IMR-90 (cell line): ENCODE data around the gene AGAP1. TPM values are rescaled to one million over a fixed set of nuclear protein-coding genes. Genes with fewer than 3 reads are reported as not detected.

Source experiments
- ATAC-seq: fragments of 200-7000 bp; cut with Tn5 transposase; 2 replicates; pipeline ENCODE4 v1.9.1; 2020; ENCODE audit warnings: low read depth, mild to moderate bottlenecking, moderate library complexity
- BruUV-seq: library from RNA; stranded (reverse); fragments of 400-500 nt; replicated peaks from 2 replicates; lab custom pipeline; 2021; lab: Mats Ljungman, UMichigan
- CTCF ChIA-PET: fragments of 300-600 bp; formaldehyde crosslinking; extraction: SDS; loops from one replicate; lab custom pipeline; 2021; ENCODE audit warnings: antibody characterized with exemption; lab: Yijun Ruan, JAX
- POLR2A ChIA-PET: fragments of 300-600 bp; sonication (Branson Sonifier 250); formaldehyde crosslinking; loops from one replicate; lab custom pipeline; 2022; ENCODE audit warnings: antibody characterized with exemption; ENCODE audit not compliant: unreplicated experiment; lab: Charles Lee
- DNase-seq: peaks from one replicate; pipeline ENCODE4 v3.0.0; 2013
- H2AFZ ChIP-seq: replicated peaks from 2 replicates; pipeline ENCODE3; 2013; ENCODE audit warnings: low read length, mild to moderate bottlenecking; ENCODE audit not compliant: poor library complexity
- H2AK5ac ChIP-seq: 2 replicates; pipeline ENCODE4 v1.6.1; 2013; ENCODE audit warnings: low read depth, low read length, inconsistent platforms
- H2AK9ac ChIP-seq: replicated peaks from 2 replicates; pipeline ENCODE3; 2013; ENCODE audit warnings: mild to moderate bottlenecking, low read depth, low read length, moderate library complexity; ENCODE audit not compliant: poor library complexity
- H2BK120ac ChIP-seq: 2 replicates; pipeline ENCODE4 v1.6.1; 2013; ENCODE audit warnings: low read depth, low read length, inconsistent platforms
- H2BK15ac ChIP-seq: 3 replicates; pipeline ENCODE4 v1.6.1; 2013; ENCODE audit warnings: low read depth, low read length, inconsistent platforms
- H2BK20ac ChIP-seq: 2 replicates; pipeline ENCODE4 v1.6.1; 2013; ENCODE audit warnings: low read depth, mild to moderate bottlenecking, inconsistent platforms, low read length, moderate library complexity
- H2BK5ac ChIP-seq: 2 replicates; pipeline ENCODE4 v1.6.1; 2013; ENCODE audit warnings: mild to moderate bottlenecking, low read depth, low read length, inconsistent platforms; ENCODE audit not compliant: poor library complexity, severe bottlenecking
- H3K14ac ChIP-seq: replicated peaks from 2 replicates; pipeline ENCODE4 v1.6.1; 2013; ENCODE audit warnings: low read depth, low read length, inconsistent platforms
- H3K18ac ChIP-seq: 2 replicates; pipeline ENCODE4 v1.6.1; 2013; ENCODE audit warnings: low read depth, low read length, control low read depth
- H3K23ac ChIP-seq: 2 replicates; pipeline ENCODE4 v1.6.1; 2013; ENCODE audit warnings: low read depth, low read length, inconsistent platforms
- H3K27ac ChIP-seq: 2 replicates; pipeline ENCODE4 v1.5.1; 2013; ENCODE audit warnings: mild to moderate bottlenecking, control low read depth, low read length; ENCODE audit not compliant: insufficient read depth
- H3K27me3 ChIP-seq: 2 replicates; pipeline ENCODE4 v1.6.1; 2013; ENCODE audit warnings: low read length; ENCODE audit not compliant: control insufficient read depth, insufficient read depth
- H3K36me3 ChIP-seq: 2 replicates; pipeline ENCODE4 v1.6.1; 2013; ENCODE audit warnings: low read length, mixed read lengths; ENCODE audit not compliant: control insufficient read depth, insufficient read depth
- H3K4ac ChIP-seq: 2 replicates; pipeline ENCODE4 v1.6.1; 2013; ENCODE audit warnings: low read depth, low read length, inconsistent platforms
- H3K4me1 ChIP-seq: 2 replicates; pipeline ENCODE4 v1.6.1; 2013; ENCODE audit warnings: low read length, mixed read lengths; ENCODE audit not compliant: control insufficient read depth, insufficient read depth
- H3K4me2 ChIP-seq: 2 replicates; pipeline ENCODE4 v1.6.1; 2013; ENCODE audit warnings: low read depth, mild to moderate bottlenecking, control low read depth, low read length, moderate library complexity
- H3K4me3 ChIP-seq: 2 replicates; pipeline ENCODE4 v1.5.1; 2013; ENCODE audit warnings: low read depth, mild to moderate bottlenecking, control low read depth, low read length, moderate library complexity; ENCODE audit not compliant: insufficient read depth
- H3K56ac ChIP-seq: 2 replicates; pipeline ENCODE4 v1.6.1; 2013; ENCODE audit warnings: low read length, inconsistent platforms; ENCODE audit not compliant: insufficient read depth; ENCODE audit errors: extremely low read depth
- H3K79me1 ChIP-seq, 2 experiments: 2 replicates each; pipeline ENCODE4 v1.6.1; 2013; ENCODE audit warnings: low read length in 2 of 2, inconsistent platforms in 1 of 2, low read depth in 1 of 2
- H3K9ac ChIP-seq: 2 replicates; pipeline ENCODE4 v1.6.1; 2013; ENCODE audit warnings: low read depth, low read length, control low read depth
- H3K9me1 ChIP-seq: 2 replicates; pipeline ENCODE4 v1.6.1; 2013; ENCODE audit warnings: low read length, inconsistent platforms; ENCODE audit not compliant: insufficient read depth
- H3K9me3 ChIP-seq: 2 replicates; pipeline ENCODE4 v1.6.1; 2013; ENCODE audit warnings: low read length; ENCODE audit not compliant: control insufficient read depth, insufficient read depth
- H4K20me1 ChIP-seq: 2 replicates; pipeline ENCODE4 v1.6.1; 2013; ENCODE audit warnings: low read length, inconsistent platforms; ENCODE audit not compliant: insufficient read depth
- H4K5ac ChIP-seq: 2 replicates; pipeline ENCODE4 v1.6.1; 2013; ENCODE audit warnings: mild to moderate bottlenecking, low read depth, low read length, control low read depth
- H4K8ac ChIP-seq, 2 experiments: 2 replicates each; pipeline ENCODE4 v1.6.1; 2013; ENCODE audit warnings: low read depth in 2 of 2, low read length in 2 of 2, control low read depth in 1 of 2, inconsistent platforms in 1 of 2
- H4K91ac ChIP-seq: 2 replicates; pipeline ENCODE4 v1.6.1; 2013; ENCODE audit warnings: low read depth, low read length, inconsistent platforms; ENCODE audit not compliant: insufficient read depth
- BHLHE40 ChIP-seq: fragments of 150-350 bp; IDR thresholded peaks from 2 replicates; pipeline ENCODE4 v1.6.1; 2016; ENCODE audit warnings: mild to moderate bottlenecking, low read depth, low read length
- CEBPB ChIP-seq: IDR thresholded peaks from 2 replicates; pipeline ENCODE4 v1.6.1; 2012; ENCODE audit warnings: low read depth, low read length, improper control_type of control experiment
- CHD1 ChIP-seq: IDR thresholded peaks from 2 replicates; pipeline ENCODE4 v1.6.1; 2012; ENCODE audit warnings: low read depth, low read length, improper control_type of control experiment
- FOS ChIP-seq: fragments of 150-350 bp; IDR thresholded peaks from 2 replicates; pipeline ENCODE4 v1.6.1; 2016; ENCODE audit warnings: low read depth, low read length
- MAZ ChIP-seq: IDR thresholded peaks from 2 replicates; pipeline ENCODE4 v1.6.1; 2012; ENCODE audit warnings: low read depth, mild to moderate bottlenecking, low read length, improper control_type of control experiment, moderate library complexity, borderline replicate concordance
- MXI1 ChIP-seq: IDR thresholded peaks from 2 replicates; pipeline ENCODE4 v1.6.1; 2012; ENCODE audit warnings: low read depth, mild to moderate bottlenecking, low read length, moderate library complexity, borderline replicate concordance
- NFE2L2 ChIP-seq: fragments of 150-350 bp; IDR thresholded peaks from 2 replicates; pipeline ENCODE4 v1.6.1; 2016; ENCODE audit warnings: low read depth, mild to moderate bottlenecking, low read length
- POLR2A ChIP-seq: IDR thresholded peaks from 2 replicates; pipeline ENCODE4 v1.6.1; 2012; ENCODE audit warnings: mild to moderate bottlenecking, low read depth, low read length
- RCOR1 ChIP-seq: IDR thresholded peaks from 2 replicates; pipeline ENCODE4 v1.6.1; 2012; ENCODE audit warnings: mild to moderate bottlenecking, low read length, improper control_type of control experiment; ENCODE audit not compliant: insufficient replicate concordance
- RFX5 ChIP-seq: IDR thresholded peaks from 2 replicates; pipeline ENCODE4 v1.8.0; 2012; ENCODE audit warnings: low read depth, mild to moderate bottlenecking, low read length, moderate library complexity
- SMC3 ChIP-seq: fragments of 150-350 bp; IDR thresholded peaks from 2 replicates; pipeline ENCODE4 v1.6.1; 2016; ENCODE audit warnings: low read depth, mild to moderate bottlenecking, antibody characterized with exemption, low read length, moderate library complexity
- WGBS, 2 experiments: methylation state at CpG; one replicate each; pipeline versions ENCODE4 v1.1.5 to v1.1.7; 2013; ENCODE audit warnings: missing lambda C conversion rate in 2 of 2; ENCODE audit not compliant: insufficient read length in 1 of 2; ENCODE audit errors: extremely low coverage in 2 of 2; 5-methylcytosine and 5-hydroxymethylcytosine counted together
- dilution Hi-C: fragments of 300-500 bp; cut with HindIII; formaldehyde crosslinking; loops from one replicate; pipeline ENCODE4 v1.14.3; 2018; ENCODE audit warnings: low sequenced_read_pairs; ENCODE audit not compliant: unreplicated experiment
- in situ Hi-C: fragments of 300-500 bp; cut with MboI; formaldehyde crosslinking; loops from 3 replicates; pipeline ENCODE4 v1.14.3; 2019; ENCODE audit warnings: low sequenced_read_pairs, inconsistent platforms, mixed read lengths
- intact Hi-C: fragments of 100-400 bp; cut with micrococcal nuclease; formaldehyde crosslinking; loops from 2 replicates; pipeline ENCODE4 v1.10.0; 2022
- polyA plus RNA-seq, 3 experiments: library from polyadenylated mRNA; depleted of rRNA; stranded (reverse); fragments of >200 nt; gene quantifications; 2 replicates each; pipeline ENCODE4 v1.2.3, GENCODE V29; 2012; ENCODE audit warnings: low replicate concordance in 1 of 3
- total RNA-seq: library from RNA; depleted of rRNA; stranded (reverse); fragments of >200 nt; gene quantifications from 2 replicates; pipeline ENCODE4 v1.2.3, GENCODE V29; 2012
- TF ChIP-seq, protein P1 (sequence below): fragments of 150-350 bp; IDR thresholded peaks from 2 replicates; pipeline ENCODE4 v1.6.1; 2017; ENCODE audit warnings: mild to moderate bottlenecking, antibody characterized with exemption, low read length, low read depth
- TF ChIP-seq, protein P2 (sequence below): fragments of 150-350 bp; IDR thresholded peaks from 2 replicates; pipeline ENCODE4 v1.6.1; 2016; ENCODE audit warnings: low read depth, mild to moderate bottlenecking, low read length, moderate library complexity, borderline replicate concordance
- TF ChIP-seq, protein P3 (sequence below): conservative IDR thresholded peaks from 2 replicates; pipeline ENCODE4 v1.5.1; 2012; ENCODE audit warnings: mild to moderate bottlenecking, low read depth, low read length, improper control_type of control experiment

Gene AGAP1
- total and polyA plus RNA-seq, 2 of the 4 experiments (the other 2 are of a cell fraction) = 15.1 to 16.4 TPM

DNA sequence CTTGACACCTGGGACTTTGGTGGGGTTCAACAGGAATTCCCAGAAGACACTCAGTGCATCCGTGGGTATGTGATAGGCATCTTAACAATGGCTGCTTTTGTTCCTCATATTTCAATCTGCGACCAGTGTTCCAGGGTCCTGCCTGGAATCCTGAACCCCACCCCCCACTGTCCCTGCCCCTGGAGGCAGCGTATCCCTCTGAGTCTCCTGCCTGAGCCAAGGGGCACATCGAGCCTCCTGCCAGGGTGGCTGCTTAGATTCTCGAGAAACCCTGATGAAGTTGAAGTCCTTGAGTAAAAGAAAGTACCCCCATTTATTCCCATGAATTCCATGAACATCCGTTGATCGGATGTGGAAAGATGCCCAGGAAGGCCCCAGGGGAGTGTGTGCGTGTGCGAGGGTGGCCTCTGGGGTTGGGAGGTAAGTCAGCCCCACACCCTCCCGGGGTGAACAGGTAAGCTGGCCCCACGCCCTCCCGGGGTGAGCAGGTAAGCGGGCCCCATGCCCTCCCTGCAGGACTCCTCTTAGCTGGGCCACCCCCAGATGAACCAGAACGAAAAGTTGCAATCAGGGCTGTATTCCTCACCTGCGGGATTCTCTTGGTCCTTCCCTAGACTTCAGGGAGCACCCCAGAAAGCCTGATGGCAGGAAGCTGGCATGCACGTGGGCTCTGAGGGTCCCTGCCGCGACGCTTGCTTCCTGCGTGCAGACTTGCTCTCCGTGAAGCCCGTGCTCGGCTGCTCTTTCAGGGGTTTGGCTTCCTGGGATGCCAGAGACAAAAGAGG lies 253.3 kb downstream of the AGAP1 start:
- Histone ChIP-seq H4K91ac (no peak overlapping the region), H2BK120ac (no peak overlapping the region), H3K4me1 (peaks cover 8% of the 10 kb centered on the region), H3K56ac (no peak overlapping the region), H3K4ac (no peak overlapping the region), H3K27ac (no peak overlapping the region), H2BK15ac (no peak overlapping the region), H2BK20ac (no peak overlapping the region), H3K27me3 (no peaks in the 10 kb centered on the region), H2BK5ac (no peak overlapping the region), H4K8ac (no peak overlapping the region), H3K23ac (no peak overlapping the region), H3K4me2 (no peak overlapping the region), H3K4me3 (no peak overlapping the region), H3K36me3 (peaks cover 8% of the 10 kb centered on the region), H3K18ac (no peak overlapping the region), H2AK9ac (peak overlapping the region; percentile 22), H4K20me1 (peaks cover 4% of the 10 kb centered on the region; the same call in 1 of the 2 replicates), H3K9me3 (no peaks in the 10 kb centered on the region), H3K9me1 (0 out of 2 replicates have a peak, but pooled peaks cover 4% of the 10 kb centered on the region), H3K79me1 (no peaks in the 10 kb centered on the region), H2AK5ac (0 out of 2 replicates have a peak overlapping the region, but pooled peaks have one; percentile 12), H3K9ac (no peak overlapping the region), H2AFZ (no peak overlapping the region), H3K14ac (no peak overlapping the region), H4K5ac (no peak overlapping the region)
- CTCF ChIA-PET = interaction anchor here (1.2 to 1.3 kb wide), 7 partner anchors 9 to 154 kb away, joined by 3 to 9 read pairs (median 5); no protein-coding TSS in a partner anchor
- no TSS peak for BruUV-seq
- intact Hi-C loops (loop anchor here (10.0 kb wide), 1 partner anchor 482 kb away; no protein-coding TSS in a partner anchor), dilution Hi-C loops (loop anchor here (25.0 kb wide), 1 partner anchor 610 kb away; no protein-coding TSS in a partner anchor), in situ Hi-C loops (loop anchor here (5.0 kb wide), 1 partner anchor 610 kb away; no protein-coding TSS in a partner anchor)
- no peak for ATAC-seq
- POLR2A ChIA-PET = no interaction called here
- DNase-seq = no peak
- 86% methylated on average over 14 of the region's 23 CpGs; no CpG with 5 or more reads in 1 of the 2 experiments for WGBS, 2 experiments
- TF ChIP-seq RCOR1 (no peak), FOS (no peak), RFX5 (no peak), MAZ (no peak), BHLHE40 (no peak), CEBPB (no peak), MXI1 (no peak), CHD1 (no peak), POLR2A (no peak), NFE2L2 (no peak), SMC3 (no peak)
- TF ChIP-seq, protein P1, sequence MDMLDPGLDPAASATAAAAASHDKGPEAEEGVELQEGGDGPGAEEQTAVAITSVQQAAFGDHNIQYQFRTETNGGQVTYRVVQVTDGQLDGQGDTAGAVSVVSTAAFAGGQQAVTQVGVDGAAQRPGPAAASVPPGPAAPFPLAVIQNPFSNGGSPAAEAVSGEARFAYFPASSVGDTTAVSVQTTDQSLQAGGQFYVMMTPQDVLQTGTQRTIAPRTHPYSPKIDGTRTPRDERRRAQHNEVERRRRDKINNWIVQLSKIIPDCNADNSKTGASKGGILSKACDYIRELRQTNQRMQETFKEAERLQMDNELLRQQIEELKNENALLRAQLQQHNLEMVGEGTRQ = no peak
- TF ChIP-seq, protein P2, sequence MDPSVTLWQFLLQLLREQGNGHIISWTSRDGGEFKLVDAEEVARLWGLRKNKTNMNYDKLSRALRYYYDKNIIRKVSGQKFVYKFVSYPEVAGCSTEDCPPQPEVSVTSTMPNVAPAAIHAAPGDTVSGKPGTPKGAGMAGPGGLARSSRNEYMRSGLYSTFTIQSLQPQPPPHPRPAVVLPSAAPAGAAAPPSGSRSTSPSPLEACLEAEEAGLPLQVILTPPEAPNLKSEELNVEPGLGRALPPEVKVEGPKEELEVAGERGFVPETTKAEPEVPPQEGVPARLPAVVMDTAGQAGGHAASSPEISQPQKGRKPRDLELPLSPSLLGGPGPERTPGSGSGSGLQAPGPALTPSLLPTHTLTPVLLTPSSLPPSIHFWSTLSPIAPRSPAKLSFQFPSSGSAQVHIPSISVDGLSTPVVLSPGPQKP = no peak
- TF ChIP-seq, protein P3, sequence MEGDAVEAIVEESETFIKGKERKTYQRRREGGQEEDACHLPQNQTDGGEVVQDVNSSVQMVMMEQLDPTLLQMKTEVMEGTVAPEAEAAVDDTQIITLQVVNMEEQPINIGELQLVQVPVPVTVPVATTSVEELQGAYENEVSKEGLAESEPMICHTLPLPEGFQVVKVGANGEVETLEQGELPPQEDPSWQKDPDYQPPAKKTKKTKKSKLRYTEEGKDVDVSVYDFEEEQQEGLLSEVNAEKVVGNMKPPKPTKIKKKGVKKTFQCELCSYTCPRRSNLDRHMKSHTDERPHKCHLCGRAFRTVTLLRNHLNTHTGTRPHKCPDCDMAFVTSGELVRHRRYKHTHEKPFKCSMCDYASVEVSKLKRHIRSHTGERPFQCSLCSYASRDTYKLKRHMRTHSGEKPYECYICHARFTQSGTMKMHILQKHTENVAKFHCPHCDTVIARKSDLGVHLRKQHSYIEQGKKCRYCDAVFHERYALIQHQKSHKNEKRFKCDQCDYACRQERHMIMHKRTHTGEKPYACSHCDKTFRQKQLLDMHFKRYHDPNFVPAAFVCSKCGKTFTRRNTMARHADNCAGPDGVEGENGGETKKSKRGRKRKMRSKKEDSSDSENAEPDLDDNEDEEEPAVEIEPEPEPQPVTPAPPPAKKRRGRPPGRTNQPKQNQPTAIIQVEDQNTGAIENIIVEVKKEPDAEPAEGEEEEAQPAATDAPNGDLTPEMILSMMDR = no peak
